Sigmoid colon (tissue), 7 donors: ENCODE measurements around the gene PDE4DIP. TPM values are rescaled to one million over a fixed set of nuclear protein-coding genes. Genes with fewer than 3 reads are reported as not detected.
"Not testable (repeated sequence)": the region's sequence is repeated elsewhere in the genome, so short reads cannot be mapped to it uniquely, and the experiment has no call there.

Experiments used
- DNase-seq: peaks from one replicate; pipeline ENCODE4 v3.0.0-alpha.2; 2019
- H3K27ac ChIP-seq, 4 donors: fragments of 200-600 bp; sonication (generic); one replicate each; pipeline ENCODE4 v1.5.1; 2016 to 2019; ENCODE audit warnings: mild to moderate bottlenecking in 1 of 4
- H3K27me3 ChIP-seq, 3 donors: fragments of 200-600 bp; sonication (generic); one replicate each; pipeline ENCODE4 v1.5.1; 2019; ENCODE audit warnings: mild to moderate bottlenecking in 1 of 3
- H3K36me3 ChIP-seq, 4 donors: fragments of 200-600 bp; sonication (generic); one replicate each; pipeline ENCODE4 v1.5.1; 2016 to 2019
- H3K4me1 ChIP-seq, 4 donors: fragments of 200-600 bp; sonication (generic); one replicate each; pipeline ENCODE4 v1.5.1; 2017 to 2019
- H3K4me3 ChIP-seq, 4 donors: fragments of 200-600 bp; sonication (generic); one replicate each; pipeline ENCODE4 v1.5.1; 2017 to 2019; ENCODE audit warnings: mild to moderate bottlenecking in 2 of 4, moderate library complexity in 1 of 4
- H3K9me3 ChIP-seq, 4 donors: fragments of 200-600 bp in 3 of 4; sonication (generic) in 3 of 4; one replicate each; pipeline versions ENCODE4 v1.5.1 to v1.6.1; 2013 to 2019
- WGBS, 2 donors: extraction: QIAGEN DNeasy Blood & Tissue Kit; methylation state at CpG; one replicate each; pipeline ENCODE4 v1.1.7; 2013; 5-methylcytosine and 5-hydroxymethylcytosine counted together
- intact Hi-C: fragments of 100-400 bp; cut with DNase I; formaldehyde crosslinking; loops from one replicate; pipeline ENCODE4 v1.15.1; 2023
- polyA plus RNA-seq, 3 donors: library from polyadenylated mRNA; stranded (reverse); fragments of 200-250 nt; gene quantifications; one replicate each; pipeline ENCODE4 v1.2.3, GENCODE V29; 2013
- total RNA-seq, 4 donors: library from RNA; depleted of rRNA; stranded (reverse); fragments of >200 nt; gene quantifications; one replicate each; pipeline ENCODE4 v1.1.0, GENCODE V29; 2016
- donor health status: healthy with polysubstance abuse.
- donor health status: Bipolar disorder and iron deficiency.
- donor health status: healthy.

Gene PDE4DIP
- total RNA-seq (10 to 100 TPM; 29.0 to 59.5 (median 35.1) TPM), polyA plus RNA-seq (10 to 100 TPM; 16.8 to 25.4 (median 25.2) TPM)

- H3K9me3 ChIP-seq, H3K4me1 ChIP-seq, intact Hi-C loops, H3K36me3 ChIP-seq, H3K4me3 ChIP-seq, H3K27ac ChIP-seq, H3K27me3 ChIP-seq: not testable (repeated sequence)
- WGBS, 2 donors = 0% methylated on average over 12 to 15 of the region's 36 CpGs
- peak; percentile 30 for DNase-seq
These were observed at the start of gene PDE4DIP for GRCh38 chr1:148844220-148844619. TSS of gene PDE4DIP (plus strand) at chr1:148844428. CDS start at chr1:148844775, 347 bp downstream.

- WGBS, 2 donors = no CpG with 5 or more reads among the region's 50 CpGs
- H3K36me3 ChIP-seq, H3K4me3 ChIP-seq, DNase-seq, H3K9me3 ChIP-seq, intact Hi-C loops, H3K27ac ChIP-seq, H3K4me1 ChIP-seq, H3K27me3 ChIP-seq: not testable (repeated sequence)
These were observed 35.8 kb upstream of the PDE4DIP start for GRCh38 chr1:148808268-148808928.

GRCh38 chr1:148808929-148809283 is 35.3 kb upstream of the PDE4DIP start:
- H3K4me3 ChIP-seq, intact Hi-C loops, H3K27ac ChIP-seq, H3K27me3 ChIP-seq, H3K9me3 ChIP-seq, H3K36me3 ChIP-seq, DNase-seq, H3K4me1 ChIP-seq: not testable (repeated sequence)
- no CpG with 5 or more reads among the region's 6 CpGs for WGBS, 2 donors

DNA sequence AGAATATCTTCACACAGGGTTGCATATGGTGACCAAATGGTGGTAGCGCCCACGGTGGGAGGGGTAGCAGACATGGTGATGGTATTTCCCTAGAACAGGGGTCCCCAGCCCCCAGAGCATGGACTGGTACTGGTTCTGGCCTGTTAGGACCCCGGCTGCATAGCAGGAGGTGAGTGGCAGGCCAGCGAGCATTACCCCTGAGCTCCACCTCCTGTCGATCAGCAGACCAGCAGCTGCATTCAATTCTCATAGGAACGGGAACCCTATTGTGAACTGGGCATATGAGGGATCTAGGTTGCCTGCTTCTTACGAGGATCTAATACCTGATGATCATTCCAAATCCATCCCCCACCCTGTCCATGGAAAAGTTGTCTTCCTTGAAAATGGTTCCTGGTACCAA is 22.0 kb upstream of the PDE4DIP start:
- H3K27me3 ChIP-seq, H3K27ac ChIP-seq, DNase-seq, H3K9me3 ChIP-seq, H3K4me1 ChIP-seq, intact Hi-C loops, H3K4me3 ChIP-seq, H3K36me3 ChIP-seq: not testable (repeated sequence)
- WGBS, 2 donors = 84% methylated on average over 1 of the region's 7 CpGs

DNA sequence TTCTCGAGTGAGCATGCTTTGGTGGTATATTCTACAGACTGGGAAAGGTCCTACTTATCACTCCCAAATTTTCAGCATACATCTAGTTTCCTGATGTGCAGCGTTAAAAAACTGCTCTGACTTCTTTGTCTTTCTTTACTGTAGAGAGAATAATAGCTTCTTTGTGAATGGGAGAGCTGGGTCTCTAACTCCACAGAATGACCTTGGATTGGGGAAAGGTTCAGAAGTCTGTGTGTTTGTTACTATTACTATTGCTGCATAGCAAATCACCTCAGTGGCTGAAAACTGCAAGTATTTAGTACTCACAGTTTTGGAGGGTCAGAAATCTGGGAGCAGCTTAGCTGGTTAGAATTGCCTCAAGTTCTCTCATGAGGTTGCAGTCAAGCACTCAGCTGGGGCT is 20.4 kb upstream of the PDE4DIP start:
- intact Hi-C loops, H3K36me3 ChIP-seq, DNase-seq, H3K4me3 ChIP-seq, H3K27me3 ChIP-seq, H3K27ac ChIP-seq, H3K4me1 ChIP-seq, H3K9me3 ChIP-seq: not testable (repeated sequence)
- no CpG with 5 or more reads among the region's 2 CpGs for WGBS, 2 donors

GRCh38 chr1:148825029-148825428 is 19.2 kb upstream of the PDE4DIP start:
- H3K4me1 ChIP-seq, intact Hi-C loops, DNase-seq, H3K9me3 ChIP-seq, H3K36me3 ChIP-seq, H3K4me3 ChIP-seq, H3K27me3 ChIP-seq, H3K27ac ChIP-seq: not testable (repeated sequence)
- WGBS, 2 donors = no CpG with 5 or more reads among the region's 2 CpGs

DNA sequence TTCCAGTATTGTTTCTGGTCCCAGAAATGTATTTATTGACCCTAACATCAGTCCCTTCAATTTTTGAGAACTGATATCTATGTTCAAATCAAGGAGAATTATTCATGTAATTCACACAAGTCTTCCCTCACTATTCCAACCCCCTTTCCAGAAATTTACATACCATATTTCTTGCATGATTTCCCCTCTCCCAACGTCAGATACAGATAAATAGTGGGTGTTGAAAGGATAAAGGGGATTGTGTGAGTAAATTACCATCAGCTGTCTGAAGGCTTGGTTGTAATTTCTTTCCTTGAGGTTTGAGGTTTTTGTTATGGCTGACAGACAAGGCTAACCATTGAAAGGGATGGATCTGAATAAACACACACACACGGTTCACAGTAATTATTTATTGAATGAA is 15.7 kb upstream of the PDE4DIP start:
- H3K4me3 ChIP-seq, H3K36me3 ChIP-seq, H3K4me1 ChIP-seq, intact Hi-C loops, H3K9me3 ChIP-seq, H3K27ac ChIP-seq, DNase-seq, H3K27me3 ChIP-seq: not testable (repeated sequence)
- WGBS, 2 donors = 42 to 63% methylated on average over 1 of the region's 2 CpGs

GRCh38 chr1:148828962-148829361 is 15.3 kb upstream of the PDE4DIP start:
- H3K4me3 ChIP-seq, H3K27me3 ChIP-seq, H3K27ac ChIP-seq, H3K4me1 ChIP-seq, intact Hi-C loops, H3K36me3 ChIP-seq, DNase-seq, H3K9me3 ChIP-seq: not testable (repeated sequence)

- no CpG with 5 or more reads among the region's 3 CpGs for WGBS, 2 donors
- DNase-seq, H3K27me3 ChIP-seq, intact Hi-C loops, H3K27ac ChIP-seq, H3K4me1 ChIP-seq, H3K9me3 ChIP-seq, H3K36me3 ChIP-seq, H3K4me3 ChIP-seq: not testable (repeated sequence)
These were observed 14.9 kb upstream of the PDE4DIP start for GRCh38 chr1:148829365-148829764.

- H3K9me3 ChIP-seq, H3K36me3 ChIP-seq, H3K27me3 ChIP-seq, H3K4me1 ChIP-seq, DNase-seq, H3K27ac ChIP-seq, intact Hi-C loops, H3K4me3 ChIP-seq: not testable (repeated sequence)
- 88% methylated on average over 1 of the region's 1 CpG; no CpG with 5 or more reads in 1 of the 2 donors for WGBS, 2 donors
These were observed 3.0 kb upstream of the PDE4DIP start for GRCh38 chr1:148841262-148841661.

DNA sequence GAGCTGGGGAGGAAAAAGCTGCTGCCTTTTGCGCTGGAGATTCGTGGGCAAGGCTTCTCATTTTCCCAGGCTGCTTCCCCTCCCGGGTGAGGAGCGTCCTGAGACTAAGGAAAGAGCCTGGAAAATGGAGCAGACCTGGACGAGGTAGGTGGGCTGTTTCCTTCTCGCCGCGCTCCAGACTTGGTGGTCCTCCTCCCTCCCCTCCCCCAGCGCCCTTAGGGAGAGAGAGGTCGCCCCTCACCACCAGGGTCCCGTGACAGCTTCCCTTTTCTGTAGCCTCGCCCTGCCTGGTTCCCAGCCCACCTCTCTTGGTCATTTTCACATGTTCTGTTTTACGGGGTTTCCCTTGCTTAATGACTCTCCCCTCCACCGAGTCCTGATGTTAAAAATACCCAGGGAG is 423 bp downstream of the PDE4DIP start:
- H3K9me3 ChIP-seq, H3K4me3 ChIP-seq, H3K36me3 ChIP-seq, H3K27me3 ChIP-seq, H3K4me1 ChIP-seq, DNase-seq, intact Hi-C loops, H3K27ac ChIP-seq: not testable (repeated sequence)
- WGBS, 2 donors = no CpG with 5 or more reads among the region's 14 CpGs

GRCh38 chr1:148845068-148845467 is 840 bp downstream of the PDE4DIP start:
- H3K9me3 ChIP-seq, DNase-seq, H3K27ac ChIP-seq, H3K4me3 ChIP-seq, intact Hi-C loops, H3K4me1 ChIP-seq, H3K36me3 ChIP-seq, H3K27me3 ChIP-seq: not testable (repeated sequence)
- no CpG with 5 or more reads among the region's 4 CpGs for WGBS, 2 donors

GRCh38 chr1:148850347-148850746 is 6.1 kb downstream of the PDE4DIP start:
- WGBS, 2 donors = no CpG with 5 or more reads among the region's 2 CpGs
- DNase-seq, H3K9me3 ChIP-seq, H3K4me3 ChIP-seq, intact Hi-C loops, H3K4me1 ChIP-seq, H3K27ac ChIP-seq, H3K36me3 ChIP-seq, H3K27me3 ChIP-seq: not testable (repeated sequence)

- DNase-seq, H3K4me3 ChIP-seq, H3K9me3 ChIP-seq, H3K27me3 ChIP-seq, H3K4me1 ChIP-seq, H3K27ac ChIP-seq, intact Hi-C loops, H3K36me3 ChIP-seq: not testable (repeated sequence)
These were observed 6.6 kb downstream of the PDE4DIP start for GRCh38 chr1:148850840-148851239.
